Liver (tissue), 3 donors: ENCODE results near the gene SDF2.

Experiments
- ATF3 ChIP-seq: IDR thresholded peaks from 2 replicates; pipeline ENCODE4 v1.6.1; 2016; ENCODE audit warnings: antibody characterized with exemption
- CTCF ChIP-seq: fragments of 150-350 bp; IDR thresholded peaks from 2 replicates; pipeline ENCODE4 v1.5.1; 2017; ENCODE audit warnings: improper control_type of control experiment, low read depth, low read length; ENCODE audit not compliant: missing input control
- EGR1 ChIP-seq, 2 donors: IDR thresholded peaks; 2 replicates each; pipeline ENCODE4 v1.6.1; 2016 to 2018; ENCODE audit warnings: antibody characterized with exemption in 2 of 2, low read depth in 2 of 2
- FOXA1 ChIP-seq: IDR thresholded peaks from 2 replicates; pipeline ENCODE4 v1.6.1; 2016; ENCODE audit warnings: antibody characterized with exemption
- GABPA ChIP-seq, 2 donors: IDR thresholded peaks in 1 of 2; conservative IDR thresholded peaks in 1 of 2; 2 replicates each; pipeline ENCODE4 v1.6.1; 2016; ENCODE audit warnings: antibody characterized with exemption in 2 of 2, mild to moderate bottlenecking in 1 of 2, moderate library complexity in 1 of 2
- HNF4G ChIP-seq: IDR thresholded peaks from 2 replicates; pipeline ENCODE4 v1.6.1; 2016; ENCODE audit warnings: antibody characterized with exemption
- MAX ChIP-seq: IDR thresholded peaks from 2 replicates; pipeline ENCODE4 v1.6.1; 2016; ENCODE audit warnings: antibody characterized with exemption
- NR2F2 ChIP-seq: IDR thresholded peaks from 2 replicates; pipeline ENCODE4 v1.6.1; 2016; ENCODE audit warnings: antibody characterized with exemption
- RAD21 ChIP-seq, 2 donors: IDR thresholded peaks; 2 replicates each; pipeline ENCODE4 v1.6.1; 2016; ENCODE audit warnings: antibody characterized with exemption in 2 of 2, mild to moderate bottlenecking in 2 of 2
- REST ChIP-seq: IDR thresholded peaks from 2 replicates; pipeline ENCODE4 v1.6.1; 2016; ENCODE audit warnings: antibody characterized with exemption, mild to moderate bottlenecking
- SP1 ChIP-seq: IDR thresholded peaks from 2 replicates; pipeline ENCODE4 v1.6.1; 2018; ENCODE audit warnings: antibody characterized with exemption, mild to moderate bottlenecking
- TAF1 ChIP-seq: conservative IDR thresholded peaks from 2 replicates; pipeline ENCODE4 v1.6.1; 2016; ENCODE audit warnings: antibody characterized with exemption, mild to moderate bottlenecking
- YY1 ChIP-seq: IDR thresholded peaks from 2 replicates; pipeline ENCODE4 v1.6.1; 2016; ENCODE audit warnings: antibody characterized with exemption, mild to moderate bottlenecking
- donor health status: healthy.
- donor health status: healthy.

- no peak for TF ChIP-seq FOXA1
- no peak for TF ChIP-seq SP1
- TF ChIP-seq ATF3, result no peak
- TF ChIP-seq YY1, result no peak
- TF ChIP-seq CTCF, result no peak
- TF ChIP-seq GABPA (IDR thresholded peaks at IDR 0.05 in 1 of 2, conservative IDR thresholded peaks at IDR 0.05 in 1 of 2), result no peak
- TF ChIP-seq HNF4G, result no peak
- TF ChIP-seq RAD21 (IDR thresholded peaks at IDR 0.05), result no peak
- no peak for TF ChIP-seq TAF1
- TF ChIP-seq MAX, result no peak
- no peak for TF ChIP-seq NR2F2
- no peak for TF ChIP-seq REST
- no peak for TF ChIP-seq EGR1 (IDR thresholded peaks at IDR 0.05; ENCODE audit: low read depth in 2 of 2)
Observed at GRCh38 chr17:28704219-28704858, 42.6 kb upstream of the SDF2 start.
